ENCODE results near the gene SLAIN2. TPM values are rescaled to one million over a fixed set of nuclear protein-coding genes. Genes with fewer than 3 reads are reported as not detected.

SLAIN2 gene
- total RNA-seq, 1 experiment from 2014 or later: 30.8 TPM

DNA sequence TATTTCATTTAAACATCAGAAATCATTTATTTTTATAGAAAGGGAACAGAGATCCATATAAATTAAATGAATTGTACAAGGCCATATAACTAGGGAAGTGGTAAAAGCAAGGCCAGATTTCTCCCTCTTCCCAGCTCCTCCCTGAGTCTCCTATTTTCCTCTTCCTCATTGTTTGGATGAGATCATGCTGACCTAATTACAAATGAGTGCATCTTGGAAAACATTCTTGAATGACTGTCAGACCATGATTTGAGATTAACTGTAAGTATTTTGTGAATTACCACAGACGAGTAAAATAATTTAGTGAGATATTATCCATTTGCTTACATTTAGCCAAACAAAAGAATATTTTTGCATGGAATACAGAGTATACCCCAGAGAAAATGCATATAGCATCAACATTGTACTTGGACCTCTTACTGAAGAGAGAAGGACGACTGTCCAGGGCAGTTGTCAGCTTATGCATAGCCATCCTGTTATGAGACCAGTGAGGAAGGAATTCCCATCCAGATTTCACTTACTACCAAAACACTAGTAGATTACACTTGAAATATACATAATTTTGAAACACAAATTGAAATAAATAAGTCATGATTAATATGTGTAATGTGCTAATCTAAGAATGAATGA lies 47.3 kb downstream of the SLAIN2 start:
- H3K27me3 ChIP-seq (ENCODE audit: insufficient read depth, low read length): no peaks in the 10 kb centered on the region
- H3K14ac ChIP-seq (ENCODE audit: insufficient read depth, low read length): no peak overlapping the region
- TF ChIP-seq, protein P1, sequence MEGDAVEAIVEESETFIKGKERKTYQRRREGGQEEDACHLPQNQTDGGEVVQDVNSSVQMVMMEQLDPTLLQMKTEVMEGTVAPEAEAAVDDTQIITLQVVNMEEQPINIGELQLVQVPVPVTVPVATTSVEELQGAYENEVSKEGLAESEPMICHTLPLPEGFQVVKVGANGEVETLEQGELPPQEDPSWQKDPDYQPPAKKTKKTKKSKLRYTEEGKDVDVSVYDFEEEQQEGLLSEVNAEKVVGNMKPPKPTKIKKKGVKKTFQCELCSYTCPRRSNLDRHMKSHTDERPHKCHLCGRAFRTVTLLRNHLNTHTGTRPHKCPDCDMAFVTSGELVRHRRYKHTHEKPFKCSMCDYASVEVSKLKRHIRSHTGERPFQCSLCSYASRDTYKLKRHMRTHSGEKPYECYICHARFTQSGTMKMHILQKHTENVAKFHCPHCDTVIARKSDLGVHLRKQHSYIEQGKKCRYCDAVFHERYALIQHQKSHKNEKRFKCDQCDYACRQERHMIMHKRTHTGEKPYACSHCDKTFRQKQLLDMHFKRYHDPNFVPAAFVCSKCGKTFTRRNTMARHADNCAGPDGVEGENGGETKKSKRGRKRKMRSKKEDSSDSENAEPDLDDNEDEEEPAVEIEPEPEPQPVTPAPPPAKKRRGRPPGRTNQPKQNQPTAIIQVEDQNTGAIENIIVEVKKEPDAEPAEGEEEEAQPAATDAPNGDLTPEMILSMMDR (conservative IDR thresholded peaks at IDR 0.05): no peak
- no peaks in the 10 kb centered on the region for H3K4me1 ChIP-seq (ENCODE audit: insufficient read depth, low read length)
- no peak overlapping the region for H4K91ac ChIP-seq (ENCODE audit: insufficient read length, low read depth, low read length)
- no peaks in the 10 kb centered on the region for H4K20me1 ChIP-seq (ENCODE audit: control insufficient read depth, insufficient read depth, insufficient read length)
- WGBS (ENCODE audit: extremely low coverage, insufficient read length, low lambda C conversion rate): no CpG with 5 or more reads among the region's 2 CpGs
- Mint-ChIP-seq H3K27me3 (ENCODE audit: low read depth) (no peaks in the 10 kb centered on the region), H3K27ac (0 out of 7 replicates have a peak overlapping the region, but pooled peaks of 1 of the 3 experiments have one; percentile 29), H3K4me1 (no peaks in the 10 kb centered on the region), H3K9me3 (no peaks in the 10 kb centered on the region), H3K36me3 (ENCODE audit: insufficient read depth in 1 of 3, low read depth in 3 of 3) (peaks cover 0 to 22% (median 10%) of the 10 kb centered on the region in 3 experiments; a peak in 5 of 7 replicates), H3K4me3 (no peak overlapping the region)
- no peak overlapping the region for H4K8ac ChIP-seq (replicated peaks; ENCODE audit: insufficient read length, low read depth, low read length)
- no peak overlapping the region for H3K27ac ChIP-seq (ENCODE audit: insufficient read length, low read depth, low read length)
- no peak overlapping the region for H3K23ac ChIP-seq (ENCODE audit: insufficient read length, low read depth, low read length)
- H3K4me2 ChIP-seq (ENCODE audit: insufficient read depth, insufficient read length, low read length): no peak overlapping the region
- no peak overlapping the region for H3T11ph ChIP-seq (ENCODE audit: low read length)
- H2BK5ac ChIP-seq (ENCODE audit: insufficient read length, low read length): no peak overlapping the region
- H3K23me2 ChIP-seq (ENCODE audit: insufficient read length, low read depth, low read length, poor library complexity, severe bottlenecking): no peaks in the 10 kb centered on the region
- no peaks in the 10 kb centered on the region for H3K79me2 ChIP-seq (ENCODE audit: insufficient read depth, low read length)
- H2BK15ac ChIP-seq (ENCODE audit: low read depth, low read length): no peak overlapping the region
- H3K9ac ChIP-seq (ENCODE audit: extremely low read depth, insufficient read length, low read length): no peak overlapping the region
- H4K5ac ChIP-seq (ENCODE audit: insufficient read length, low read depth, low read length): no peak overlapping the region
- no peak overlapping the region for H3K18ac ChIP-seq (ENCODE audit: insufficient read length, low read depth, low read length)
- no peak overlapping the region for H2AFZ ChIP-seq (ENCODE audit: low read length)
- H2BK120ac ChIP-seq (ENCODE audit: low read depth, low read length, poor library complexity, severe bottlenecking): no peak overlapping the region
- H3K79me1 ChIP-seq (ENCODE audit: insufficient read depth, low read depth, low read length, poor library complexity, severe bottlenecking): no peaks in the 10 kb centered on the region
- H2BK12ac ChIP-seq (ENCODE audit: insufficient read length, low read depth, low read length): no peak overlapping the region
- no peak overlapping the region for H2AK5ac ChIP-seq (ENCODE audit: insufficient read length, low read length)
- H2BK20ac ChIP-seq (ENCODE audit: low read depth, low read length, poor library complexity, severe bottlenecking): no peak overlapping the region
- H3K4ac ChIP-seq (ENCODE audit: low read depth, low read length): no peak overlapping the region
- H3K9me3 ChIP-seq (ENCODE audit: control insufficient read depth, low read depth, low read length): no peaks in the 10 kb centered on the region
- DNase-seq: no peak
- no peak overlapping the region for H3K56ac ChIP-seq (ENCODE audit: insufficient read length, low read depth, low read length)

Measured in H9 (cell line).